H1 (cell line): ENCODE results near the gene PIK3CG. TPM values are rescaled to one million over a fixed set of nuclear protein-coding genes. Genes with fewer than 3 reads are reported as not detected.

ENCODE experiments used
- CTCF ChIA-PET: fragments of 300-600 bp; sonication (Branson Sonifier 250); formaldehyde crosslinking; loops from one replicate; lab custom pipeline; 2021; ENCODE audit not compliant: partially characterized antibody; lab: Charles Lee
- POLR2A ChIA-PET: fragments of 300-600 bp; sonication (Branson Sonifier 250); formaldehyde crosslinking; loops from one replicate; lab custom pipeline; 2021; ENCODE audit warnings: inconsistent platforms; ENCODE audit not compliant: partially characterized antibody; lab: Charles Lee
- DNase-seq, 2 experiments: peaks; one replicate each; pipeline versions ENCODE4 v3.0.0 to v3.0.0-alpha.2; 2010 to 2022; ENCODE audit warnings: low spot score in 2 of 2, low read depth in 1 of 2, mixed read lengths in 1 of 2
- FAIRE-seq: peaks from 2 replicates; lab custom pipeline; 2011; peaks lifted over from hg19 to GRCh38; lab: Jason Lieb, UNC
- H2AFZ ChIP-seq: 2 replicates; pipeline ENCODE4 v1.8.1; 2012; ENCODE audit warnings: low read length, inconsistent platforms
- H2AK5ac ChIP-seq: 2 replicates; pipeline ENCODE4 v1.6.1; 2013; ENCODE audit warnings: low read depth, low read length
- H2BK120ac ChIP-seq: replicated peaks from 2 replicates; pipeline ENCODE3; 2013; ENCODE audit warnings: low read depth, low read length, inconsistent platforms
- H2BK12ac ChIP-seq: 2 replicates; pipeline ENCODE4 v1.6.1; 2013; ENCODE audit warnings: low read depth, low read length
- H2BK15ac ChIP-seq: 2 replicates; pipeline ENCODE4 v1.6.1; 2013; ENCODE audit warnings: low read length
- H2BK20ac ChIP-seq: 2 replicates; pipeline ENCODE4 v1.6.1; 2013; ENCODE audit warnings: low read length
- H2BK5ac ChIP-seq: 2 replicates; pipeline ENCODE4 v1.6.1; 2013; ENCODE audit warnings: low read depth, low read length
- H3K14ac ChIP-seq: 2 replicates; pipeline ENCODE4 v1.6.1; 2013; ENCODE audit warnings: inconsistent platforms; ENCODE audit not compliant: insufficient read length
- H3K18ac ChIP-seq: 2 replicates; pipeline ENCODE4 v1.6.1; 2013; ENCODE audit warnings: low read length; ENCODE audit errors: extremely low read depth
- H3K23ac ChIP-seq: 2 replicates; pipeline ENCODE4 v1.6.1; 2013; ENCODE audit warnings: inconsistent platforms; ENCODE audit not compliant: insufficient read length
- H3K23me2 ChIP-seq: 2 replicates; pipeline ENCODE4 v1.6.1; 2013; ENCODE audit warnings: low read depth, low read length
- H3K27ac ChIP-seq: 2 replicates; pipeline ENCODE4 v1.6.1; 2011; ENCODE audit warnings: low read depth, low read length, inconsistent platforms
- H3K27me3 ChIP-seq, 4 experiments: replicated peaks in 1 of 4; 1 replicate in 1 of 4; 2 replicates in 3 of 4; pipeline versions ENCODE4 v1.6.1 to v1.8.1; 2011 to 2013; ENCODE audit warnings: low read length in 3 of 4, mild to moderate bottlenecking in 3 of 4, inconsistent platforms in 2 of 4, mixed read lengths in 2 of 4, moderate library complexity in 1 of 4; ENCODE audit not compliant: control insufficient read depth in 3 of 4, insufficient read depth in 3 of 4; ENCODE audit errors: extremely low read depth in 1 of 4
- H3K36me3 ChIP-seq, 4 experiments: 2 replicates each; pipeline versions ENCODE4 v1.6.1 to v1.8.1; 2011 to 2013; ENCODE audit warnings: mild to moderate bottlenecking in 4 of 4, low read length in 3 of 4, moderate library complexity in 2 of 4, control low read depth in 1 of 4, inconsistent platforms in 1 of 4; ENCODE audit not compliant: insufficient read depth in 4 of 4, control insufficient read depth in 2 of 4
- H3K4ac ChIP-seq: replicated peaks from 2 replicates; pipeline ENCODE3; 2013; ENCODE audit warnings: low read length, low read depth, mixed read lengths, inconsistent platforms; ENCODE audit not compliant: insufficient read length
- H3K4me1 ChIP-seq, 4 experiments: replicated peaks in 1 of 4; 1 replicate in 1 of 4; 2 replicates in 3 of 4; pipeline versions ENCODE4 v1.6.1 to v1.8.1; 2011 to 2013; ENCODE audit warnings: low read length in 3 of 4, inconsistent platforms in 2 of 4, mixed read lengths in 1 of 4; ENCODE audit not compliant: insufficient read depth in 4 of 4, control insufficient read depth in 3 of 4
- H3K4me2 ChIP-seq, 2 experiments: 2 replicates each; pipeline versions ENCODE4 v1.6.1 to v1.8.1; 2011 to 2013; ENCODE audit warnings: low read depth in 2 of 2, low read length in 2 of 2, control low read depth in 1 of 2, inconsistent platforms in 1 of 2, mild to moderate bottlenecking in 1 of 2; ENCODE audit not compliant: insufficient read depth in 1 of 2
- H3K4me3 ChIP-seq, 4 experiments: fragments of 200-600, 300-600 bp in 1 of 4; sonication (generic), shearing (Covaris generic), sonication (Bioruptor Twin) in 1 of 4; 2 replicates each; pipeline versions ENCODE4 v1.5.1 to v1.8.1; 2011 to 2016; ENCODE audit warnings: low read length in 4 of 4, low read depth in 3 of 4, control low read depth in 2 of 4, inconsistent platforms in 2 of 4, mild to moderate bottlenecking in 2 of 4, mixed read lengths in 1 of 4, moderate library complexity in 1 of 4; ENCODE audit not compliant: insufficient read depth in 2 of 4; ENCODE audit errors: extremely low read depth in 1 of 4
- H3K56ac ChIP-seq: replicated peaks from 2 replicates; pipeline ENCODE3; 2013; ENCODE audit warnings: low read depth, mild to moderate bottlenecking, mixed read lengths, low read length, inconsistent platforms; ENCODE audit not compliant: insufficient read length
- H3K79me1 ChIP-seq: 2 replicates; pipeline ENCODE4 v1.6.1; 2013; ENCODE audit warnings: low read depth, low read length, control low read depth
- H3K79me2 ChIP-seq, 2 experiments: 2 replicates each; pipeline versions ENCODE4 v1.6.1 to v1.8.1; 2012 to 2013; ENCODE audit warnings: low read length in 2 of 2, mild to moderate bottlenecking in 2 of 2, inconsistent platforms in 1 of 2; ENCODE audit not compliant: insufficient read depth in 2 of 2, control insufficient read depth in 1 of 2
- H3K9ac ChIP-seq, 4 experiments: replicated peaks in 1 of 4; 1 replicate in 1 of 4; 2 replicates in 3 of 4; pipeline versions ENCODE4 v1.6.1 to v1.8.1; 2011 to 2013; ENCODE audit warnings: low read depth in 3 of 4, low read length in 3 of 4, control low read depth in 2 of 4, mild to moderate bottlenecking in 2 of 4, moderate library complexity in 2 of 4, inconsistent platforms in 1 of 4; ENCODE audit errors: extremely low read depth in 1 of 4
- H3K9me3 ChIP-seq, 2 experiments: 2 replicates each; pipeline versions ENCODE4 v1.6.1 to v1.8.1; 2012 to 2013; ENCODE audit warnings: mild to moderate bottlenecking in 2 of 2, moderate library complexity in 2 of 2, control low read depth in 1 of 2, inconsistent platforms in 1 of 2, low read depth in 1 of 2, low read length in 1 of 2, mixed read lengths in 1 of 2; ENCODE audit not compliant: insufficient read depth in 2 of 2
- H4K20me1 ChIP-seq, 2 experiments: replicated peaks in 1 of 2; 2 replicates each; pipeline versions ENCODE3 to v1.8.1; 2011 to 2013; ENCODE audit warnings: inconsistent platforms in 2 of 2, low read length in 2 of 2, mild to moderate bottlenecking in 1 of 2; ENCODE audit not compliant: insufficient read depth in 2 of 2, control insufficient read depth in 1 of 2
- H4K5ac ChIP-seq: 2 replicates; pipeline ENCODE4 v1.6.1; 2013; ENCODE audit warnings: low read length, low read depth, mixed read lengths, inconsistent platforms; ENCODE audit not compliant: insufficient read length
- H4K8ac ChIP-seq: 2 replicates; pipeline ENCODE4 v1.8.0; 2013; ENCODE audit warnings: mild to moderate bottlenecking, moderate library complexity, low read length, inconsistent platforms; ENCODE audit not compliant: insufficient read depth; ENCODE audit errors: extremely low read depth
- H4K91ac ChIP-seq: replicated peaks from 2 replicates; pipeline ENCODE3; 2013; ENCODE audit warnings: low read length, mixed read lengths, inconsistent platforms; ENCODE audit not compliant: insufficient read length
- CEBPB ChIP-seq: IDR thresholded peaks from 2 replicates; pipeline ENCODE4 v1.6.1; 2012; ENCODE audit warnings: low read depth, low read length
- JUND ChIP-seq: IDR thresholded peaks from 2 replicates; pipeline ENCODE4 v1.6.1; 2011; ENCODE audit warnings: mild to moderate bottlenecking, improper control_type of control experiment, low read length
- WGBS, 2 experiments: shearing (Covaris generic) in 1 of 2; methylation state at CpG; one replicate each; pipeline versions ENCODE4 v1.1.6 to v1.1.7; 2013 to 2015; ENCODE audit warnings: low lambda C conversion rate in 2 of 2, mixed read lengths in 2 of 2, inconsistent platforms in 1 of 2, low coverage in 1 of 2, missing lambda C conversion rate in 1 of 2; ENCODE audit not compliant: insufficient replicate concordance in 2 of 2, insufficient coverage in 1 of 2, insufficient read length in 1 of 2; ENCODE audit errors: extremely low coverage in 1 of 2, missing lambda C conversion rate in 1 of 2; 5-methylcytosine and 5-hydroxymethylcytosine counted together
- polyA plus RNA-seq, 7 experiments: library from polyadenylated mRNA; depleted of rRNA in 3 of 7; stranded (reverse) in 5 of 7; unstranded in 2 of 7; fragments of >200 nt in 5 of 7; fragments of 200-250 nt in 2 of 7; gene quantifications; 1 replicate in 5 of 7; 2 replicates in 1 of 7; 4 replicates in 1 of 7; pipeline versions ENCODE4 v1.2.1 to v1.2.3, GENCODE V29; 2011 to 2013; ENCODE audit warnings: missing spikeins in 2 of 7, mixed read lengths in 2 of 7
- total RNA-seq: library from RNA; stranded (reverse); fragmentation: NEBNext Ultra II Directional; extraction: Animal tissue kit (Norgen Biotek cat#: 25700); gene quantifications from 2 replicates; pipeline ENCODE4 v1.2.1, GENCODE V29; 2021

The PIK3CG gene
- total and polyA plus RNA-seq, 2 of the 8 experiments (the other 6 are each of a cell fraction or from before 2014, with no cell fraction given), result not detected

GRCh38 chr7:106914018-106914607 lies 49.0 kb downstream of the PIK3CG start:
- Histone ChIP-seq H2BK5ac (no peak overlapping the region), H3K14ac (no peak overlapping the region), H3K4ac (no peak overlapping the region), H3K4me1 (no peaks in the 10 kb centered on the region), H4K91ac (no peak overlapping the region), H3K9me3 (no peaks in the 10 kb centered on the region), H2AK5ac (no peak overlapping the region), H2BK12ac (no peak overlapping the region), H4K8ac (no peak overlapping the region), H3K4me2 (no peak overlapping the region), H3K18ac (no peak overlapping the region), H3K23me2 (no peaks in the 10 kb centered on the region), H3K4me3 (no peak overlapping the region), H3K79me1 (no peaks in the 10 kb centered on the region), H2BK120ac (no peak overlapping the region), H4K20me1 (no peaks in the 10 kb centered on the region), H3K27ac (no peak overlapping the region), H3K9ac (no peak overlapping the region), H3K79me2 (no peaks in the 10 kb centered on the region), H2BK15ac (no peak overlapping the region), H3K23ac (no peak overlapping the region), H2AFZ (no peak overlapping the region), H3K36me3 (no peaks in the 10 kb centered on the region), H3K27me3 (no peaks in the 10 kb centered on the region), H3K56ac (no peak overlapping the region), H4K5ac (no peak overlapping the region), H2BK20ac (no peak overlapping the region)
- CTCF ChIA-PET, result interaction anchor here (0.6 kb wide), 1 partner anchor 79 kb away, joined by 3 read pairs; no protein-coding TSS in a partner anchor
- TF ChIP-seq CEBPB (peak; percentile 95), JUND (no peak)
- WGBS, 2 experiments, result 96% methylated on average over 3 of the region's 3 CpGs; no CpG with 5 or more reads in 1 of the 2 experiments
- FAIRE-seq (no peak), DNase-seq (no peak)
- POLR2A ChIA-PET, result no interaction called here
